ENCODE data around the gene TBC1D19. TPM values are rescaled to one million over a fixed set of nuclear protein-coding genes. Genes with fewer than 3 reads are reported as not detected.

TBC1D19 gene
- total and polyA plus RNA-seq, 2 experiments from 2014 or later = 7.9 to 21.9 TPM

GRCh38 chr4:26648260-26648659 lies 64.4 kb downstream of the TBC1D19 start:
- Histone ChIP-seq H3K4me2 (no peak overlapping the region), H3K4me1 (ENCODE audit: insufficient read depth) (no peaks in the 10 kb centered on the region), H4K20me1 (ENCODE audit: insufficient read depth, poor library complexity, severe bottlenecking) (no peaks in the 10 kb centered on the region), H3K9me2 (replicated peaks; ENCODE audit: insufficient read depth) (no peaks in the 10 kb centered on the region), H3K27me3 (no peaks in the 10 kb centered on the region), H3K36me3 (replicated peaks; ENCODE audit: insufficient read depth, low read depth) (no peaks in the 10 kb centered on the region), H3K79me2 (no peaks in the 10 kb centered on the region), H3K4me3 (no peak overlapping the region), H2AFZ (no peak overlapping the region), H3K27ac (no peak overlapping the region), H3K9me3 (ENCODE audit: low read depth) (no peaks in the 10 kb centered on the region)
- DNase-seq (ENCODE audit: low spot score) = no peak
- no peak for TF ChIP-seq EZH2phosphoT487 (IDR thresholded peaks at IDR 0.05; ENCODE audit: low read depth, severe bottlenecking, unreplicated experiment)
- TF ChIP-seq EZH2 (IDR thresholded peaks at IDR 0.05; ENCODE audit: borderline replicate concordance) = no peak
- TF ChIP-seq CTCF (IDR thresholded peaks at IDR 0.05; ENCODE audit: poor library complexity) = no peak
- 57% methylated on average over 1 of the region's 1 CpG for whole genome bisulfite sequencing (ENCODE audit: low lambda C conversion rate, missing lambda C conversion rate)

- 91% methylated on average over 3 of the region's 3 CpGs for WGBS (ENCODE audit: low lambda C conversion rate, missing lambda C conversion rate)
- no peaks in the 10 kb centered on the region for H4K20me1 ChIP-seq (ENCODE audit: insufficient read depth, poor library complexity, severe bottlenecking)
- H3K4me1 ChIP-seq (ENCODE audit: insufficient read depth) = no peaks in the 10 kb centered on the region
- H3K79me2 ChIP-seq = no peaks in the 10 kb centered on the region
- H3K27me3 ChIP-seq = no peaks in the 10 kb centered on the region
- no peak overlapping the region for H3K4me2 ChIP-seq
- TF ChIP-seq CTCF (IDR thresholded peaks at IDR 0.05; ENCODE audit: poor library complexity) = no peak
- TF ChIP-seq EZH2 (IDR thresholded peaks at IDR 0.05; ENCODE audit: borderline replicate concordance) = no peak
- no peak for TF ChIP-seq EZH2phosphoT487 (IDR thresholded peaks at IDR 0.05; ENCODE audit: low read depth, severe bottlenecking, unreplicated experiment)
- no peaks in the 10 kb centered on the region for H3K9me2 ChIP-seq (replicated peaks; ENCODE audit: insufficient read depth)
- no peak overlapping the region for H2AFZ ChIP-seq
- H3K36me3 ChIP-seq (replicated peaks; ENCODE audit: insufficient read depth, low read depth) = no peaks in the 10 kb centered on the region
- no peak for DNase-seq (ENCODE audit: low spot score)
- no peak overlapping the region for H3K27ac ChIP-seq
- H3K4me3 ChIP-seq = no peak overlapping the region
- no peaks in the 10 kb centered on the region for H3K9me3 ChIP-seq (ENCODE audit: low read depth)
Observed at GRCh38 chr4:26660261-26660660, 76.4 kb downstream of the TBC1D19 start.

- H3K9me2 ChIP-seq (replicated peaks; ENCODE audit: insufficient read depth) = no peaks in the 10 kb centered on the region
- no peak overlapping the region for H2AFZ ChIP-seq
- no peaks in the 10 kb centered on the region for H4K20me1 ChIP-seq (ENCODE audit: insufficient read depth, poor library complexity, severe bottlenecking)
- no peak for DNase-seq (ENCODE audit: low spot score)
- H3K4me1 ChIP-seq (ENCODE audit: insufficient read depth) = no peaks in the 10 kb centered on the region
- H3K79me2 ChIP-seq = no peaks in the 10 kb centered on the region
- no peak overlapping the region for H3K4me3 ChIP-seq
- no peaks in the 10 kb centered on the region for H3K36me3 ChIP-seq (replicated peaks; ENCODE audit: insufficient read depth, low read depth)
- TF ChIP-seq CTCF (IDR thresholded peaks at IDR 0.05; ENCODE audit: poor library complexity) (no peak), EZH2phosphoT487 (IDR thresholded peaks at IDR 0.05; ENCODE audit: low read depth, severe bottlenecking, unreplicated experiment) (no peak), EZH2 (IDR thresholded peaks at IDR 0.05; ENCODE audit: borderline replicate concordance) (no peak)
- no peaks in the 10 kb centered on the region for H3K9me3 ChIP-seq (ENCODE audit: low read depth)
- no peak overlapping the region for H3K4me2 ChIP-seq
- no peak overlapping the region for H3K27ac ChIP-seq
- no peaks in the 10 kb centered on the region for H3K27me3 ChIP-seq
Observed at GRCh38 chr4:26663888-26664287, 80.0 kb downstream of the TBC1D19 start.

Measured in hepatocyte (in vitro differentiated cells).